Measurements from ENCODE around the gene CYSLTR2.

CYSLTR2 gene

GRCh38 chr13:48653472-48653939 lies at the start of gene CYSLTR2:
CYSLTR2 (plus strand) TSS chr13:48653929; CDS start chr13:48706818, 52,889 bp downstream.
- peak in 1 of 2 experiments; percentile 2 for DNase-seq (ENCODE audit: low read depth in 2 of 2)

GRCh38 chr13:48615049-48615448 lies 38.7 kb upstream of the CYSLTR2 start:
- DNase-seq (ENCODE audit: low read depth in 2 of 2) = no peak

- DNase-seq (ENCODE audit: low read depth in 2 of 2) = no peak
Observed at GRCh38 chr13:48618937-48619336, 34.8 kb upstream of the CYSLTR2 start.

- no peak for DNase-seq (ENCODE audit: low read depth in 2 of 2)
Observed at GRCh38 chr13:48621056-48621455, 32.7 kb upstream of the CYSLTR2 start.

GRCh38 chr13:48624016-48624415 lies 29.7 kb upstream of the CYSLTR2 start:
- DNase-seq (ENCODE audit: low read depth in 2 of 2) = no peak

- DNase-seq (ENCODE audit: low read depth in 2 of 2) = no peak
Observed at GRCh38 chr13:48624858-48625257, 28.9 kb upstream of the CYSLTR2 start.

- DNase-seq (ENCODE audit: low read depth in 2 of 2) = no peak
Observed at GRCh38 chr13:48625413-48626076, 28.2 kb upstream of the CYSLTR2 start.

- no peak for DNase-seq (ENCODE audit: low read depth in 2 of 2)
Observed at GRCh38 chr13:48626077-48626449, 27.7 kb upstream of the CYSLTR2 start.

GRCh38 chr13:48626726-48627451 lies 26.8 kb upstream of the CYSLTR2 start:
- DNase-seq (ENCODE audit: low read depth in 2 of 2) = no peak

GRCh38 chr13:48629277-48629676 lies 24.5 kb upstream of the CYSLTR2 start:
- no peak for DNase-seq (ENCODE audit: low read depth in 2 of 2)

GRCh38 chr13:48630291-48630690 lies 23.4 kb upstream of the CYSLTR2 start:
- DNase-seq (ENCODE audit: low read depth in 2 of 2) = no peak

GRCh38 chr13:48630773-48631172 lies 23.0 kb upstream of the CYSLTR2 start:
- no peak for DNase-seq (ENCODE audit: low read depth in 2 of 2)

- DNase-seq (ENCODE audit: low read depth in 2 of 2) = no peak
Observed at GRCh38 chr13:48631441-48631840, 22.3 kb upstream of the CYSLTR2 start.

GRCh38 chr13:48633700-48634099 lies 20.0 kb upstream of the CYSLTR2 start:
- no peak for DNase-seq (ENCODE audit: low read depth in 2 of 2)

- DNase-seq (ENCODE audit: low read depth in 2 of 2) = no peak
Observed at GRCh38 chr13:48634636-48635035, 19.1 kb upstream of the CYSLTR2 start.

- DNase-seq (ENCODE audit: low read depth in 2 of 2) = no peak
Observed at GRCh38 chr13:48635478-48635877, 18.3 kb upstream of the CYSLTR2 start.

- DNase-seq (ENCODE audit: low read depth in 2 of 2) = no peak
Observed at GRCh38 chr13:48636550-48636949, 17.2 kb upstream of the CYSLTR2 start.

- DNase-seq (ENCODE audit: low read depth in 2 of 2) = no peak
Observed at GRCh38 chr13:48637601-48638000, 16.1 kb upstream of the CYSLTR2 start.

- DNase-seq (ENCODE audit: low read depth in 2 of 2) = no peak
Observed at GRCh38 chr13:48640767-48641166, 13.0 kb upstream of the CYSLTR2 start.

- DNase-seq (ENCODE audit: low read depth in 2 of 2) = no peak
Observed at GRCh38 chr13:48641404-48641803, 12.3 kb upstream of the CYSLTR2 start.

GRCh38 chr13:48642061-48642460 lies 11.7 kb upstream of the CYSLTR2 start:
- no peak for DNase-seq (ENCODE audit: low read depth in 2 of 2)

GRCh38 chr13:48643159-48643558 lies 10.6 kb upstream of the CYSLTR2 start:
- no peak for DNase-seq (ENCODE audit: low read depth in 2 of 2)

GRCh38 chr13:48644141-48644540 lies 9.6 kb upstream of the CYSLTR2 start:
- no peak for DNase-seq (ENCODE audit: low read depth in 2 of 2)
